Femur (tissue), 1 donor: ENCODE measurements around the gene FAM174C.

Experiments
- DNase-seq: peaks from one replicate; pipeline ENCODE4 v3.0.0-alpha.2; 2017

Gene FAM174C

DNA sequence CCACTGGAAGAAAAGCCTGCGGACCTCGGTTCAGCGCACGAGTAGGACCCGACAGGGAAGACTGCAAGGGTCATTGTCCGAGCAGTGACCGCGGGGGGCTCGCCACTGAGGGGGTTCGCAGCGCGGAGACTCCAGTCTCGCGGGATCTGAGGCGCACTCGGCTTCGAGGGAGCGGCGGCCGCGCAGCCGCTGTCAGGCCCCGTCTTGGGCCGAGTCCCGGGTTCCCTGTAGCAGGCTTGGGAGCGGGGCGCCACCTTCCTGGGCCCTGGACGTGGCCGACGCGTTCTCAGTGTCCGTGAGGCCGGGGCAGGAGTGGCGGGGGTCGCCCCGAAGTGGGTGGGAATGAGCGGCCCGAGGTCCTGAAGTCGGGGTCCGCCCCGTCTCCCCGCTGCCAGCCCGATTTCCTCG, 474 bp upstream of the FAM174C start:
- no peak for DNase-seq

DNA sequence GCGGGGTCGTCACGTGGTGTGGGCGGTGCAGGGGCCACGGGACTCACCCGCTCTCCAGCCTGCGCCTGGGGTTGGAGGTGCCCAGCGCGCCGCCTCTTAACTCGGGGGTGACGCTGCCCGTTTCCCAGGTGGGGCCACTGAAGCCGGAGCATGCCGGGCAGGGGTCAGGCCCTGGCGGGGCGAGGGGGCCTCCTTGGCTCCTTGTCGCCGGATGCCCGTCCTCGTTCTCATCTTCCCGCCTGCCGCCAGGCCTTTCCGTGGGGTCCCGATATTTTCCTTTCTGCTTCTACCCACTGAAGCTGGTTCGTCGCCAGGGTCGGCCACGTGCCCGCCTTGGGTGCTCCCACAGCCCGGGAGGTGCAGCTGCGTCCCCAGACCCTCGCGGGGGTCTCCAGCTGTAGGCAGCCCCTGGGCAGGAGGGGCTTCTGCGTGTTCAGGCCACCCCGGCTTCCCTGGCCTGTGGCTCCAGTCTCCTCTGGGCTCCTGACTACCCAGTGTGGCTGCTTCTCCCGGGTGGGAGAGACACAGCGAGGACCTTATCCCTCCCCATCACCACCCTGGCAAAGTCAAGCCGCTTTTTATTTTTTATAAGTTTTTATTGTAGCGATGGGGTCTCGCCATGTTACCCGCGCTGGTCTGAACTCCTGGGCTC, 772 bp downstream of the FAM174C start:
- DNase-seq = no peak

DNA sequence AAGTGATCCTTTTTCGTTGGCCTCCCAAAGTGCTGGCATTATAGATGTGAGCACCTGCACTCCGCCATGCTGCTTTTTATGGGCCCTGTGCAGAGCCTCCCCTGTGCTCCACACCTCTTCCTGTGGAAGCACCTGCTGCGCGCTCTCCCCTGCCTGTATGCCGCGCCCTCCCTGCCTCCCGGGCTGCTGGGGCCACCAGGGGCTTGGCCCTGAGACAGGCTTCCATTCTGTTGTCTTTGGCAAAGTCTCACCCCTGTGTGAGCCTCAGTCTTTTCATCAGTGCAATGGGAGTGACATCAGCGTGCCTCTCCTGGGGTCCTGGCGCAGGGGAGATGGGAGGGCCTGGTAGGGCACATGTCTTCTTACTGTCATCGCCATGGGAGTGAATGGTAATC, 1.3 kb downstream of the FAM174C start:
- no peak for DNase-seq

DNA sequence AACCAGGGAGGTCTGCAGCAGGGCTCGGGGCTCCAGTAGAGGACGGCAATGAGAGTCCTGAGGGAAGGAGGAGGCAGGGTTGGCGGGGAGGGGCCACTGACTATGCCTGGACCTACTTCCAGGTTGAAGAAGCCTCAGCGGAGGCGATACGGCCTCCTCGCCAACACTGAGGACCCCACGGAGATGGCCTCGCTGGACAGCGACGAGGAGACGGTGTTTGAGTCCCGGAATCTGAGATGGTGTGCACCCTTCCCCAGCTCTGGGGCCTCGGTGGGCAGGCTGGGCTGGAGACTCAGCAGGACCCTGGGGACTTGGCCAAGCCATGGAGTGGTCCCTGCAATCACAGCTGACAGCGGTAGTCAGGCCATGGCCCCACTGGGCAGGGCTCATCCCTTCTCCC, 1.7 kb downstream of the FAM174C start:
- DNase-seq = no peak

DNA sequence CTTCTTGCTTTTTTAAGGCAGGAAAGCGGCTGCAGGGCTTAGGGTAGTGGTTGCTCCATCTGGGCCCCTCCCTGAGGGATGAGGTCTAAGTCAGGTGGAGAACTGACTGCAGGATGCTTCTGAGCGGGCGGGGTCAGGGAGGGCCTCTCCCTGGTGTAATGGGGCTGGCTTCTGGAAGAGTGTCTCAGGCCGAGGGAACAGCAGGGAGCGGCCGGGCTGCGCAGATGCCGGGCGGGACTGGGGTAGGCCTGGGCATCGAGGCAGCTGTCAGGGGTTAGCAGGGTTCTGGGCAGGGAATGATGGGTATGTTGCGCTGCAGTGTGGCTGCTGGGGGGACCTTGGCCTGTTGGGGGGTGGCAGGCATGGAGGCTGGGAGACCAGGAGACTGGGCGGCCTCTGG, 2.7 kb downstream of the FAM174C start:
- DNase-seq = no peak

DNA sequence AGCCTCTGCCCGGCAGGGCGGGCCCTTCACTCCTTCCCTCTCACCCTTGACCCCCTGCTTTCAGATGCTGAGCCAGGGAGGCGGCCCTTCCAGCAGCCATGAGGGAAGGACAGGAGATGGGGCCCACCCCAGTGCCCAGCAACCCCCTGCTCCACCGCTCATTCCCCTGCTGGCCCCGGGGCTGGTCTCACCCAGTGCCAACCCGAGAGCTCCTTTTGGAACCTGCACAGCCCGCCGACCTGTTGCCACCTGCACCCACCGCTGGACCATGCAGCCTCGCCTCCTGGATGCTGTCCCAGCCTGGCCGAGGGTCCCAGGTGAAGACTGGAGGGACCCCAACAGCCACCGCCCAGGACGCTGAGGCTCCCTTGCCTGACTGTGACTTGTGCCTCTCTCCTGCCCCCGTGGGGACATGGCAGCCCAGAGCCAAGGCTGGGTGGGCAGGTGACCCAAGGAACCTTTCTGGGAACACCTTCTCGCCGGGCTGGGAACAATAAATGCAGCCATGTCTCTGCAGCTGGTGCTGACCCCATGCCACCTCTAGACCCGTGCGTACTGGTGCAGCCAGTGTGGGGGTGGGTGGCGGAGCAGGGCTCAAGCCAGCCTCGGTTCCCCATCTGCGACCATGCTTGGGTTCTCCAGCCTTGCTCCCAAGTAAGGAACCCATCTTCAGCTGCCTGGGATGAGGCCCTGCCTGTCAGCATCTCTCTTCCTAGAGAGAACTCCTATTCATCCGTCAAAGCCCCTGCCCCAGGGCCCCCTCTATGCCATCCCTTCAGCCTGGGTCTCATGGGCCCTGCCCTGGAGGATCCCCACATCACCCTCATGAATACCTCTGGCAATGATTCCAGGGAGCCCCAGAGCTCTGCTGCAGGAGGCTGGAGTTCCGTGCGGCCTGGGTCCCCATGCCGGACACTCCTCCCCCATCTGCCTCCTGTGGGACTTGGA, 3.7 kb downstream of the FAM174C start:
- DNase-seq = no peak

DNA sequence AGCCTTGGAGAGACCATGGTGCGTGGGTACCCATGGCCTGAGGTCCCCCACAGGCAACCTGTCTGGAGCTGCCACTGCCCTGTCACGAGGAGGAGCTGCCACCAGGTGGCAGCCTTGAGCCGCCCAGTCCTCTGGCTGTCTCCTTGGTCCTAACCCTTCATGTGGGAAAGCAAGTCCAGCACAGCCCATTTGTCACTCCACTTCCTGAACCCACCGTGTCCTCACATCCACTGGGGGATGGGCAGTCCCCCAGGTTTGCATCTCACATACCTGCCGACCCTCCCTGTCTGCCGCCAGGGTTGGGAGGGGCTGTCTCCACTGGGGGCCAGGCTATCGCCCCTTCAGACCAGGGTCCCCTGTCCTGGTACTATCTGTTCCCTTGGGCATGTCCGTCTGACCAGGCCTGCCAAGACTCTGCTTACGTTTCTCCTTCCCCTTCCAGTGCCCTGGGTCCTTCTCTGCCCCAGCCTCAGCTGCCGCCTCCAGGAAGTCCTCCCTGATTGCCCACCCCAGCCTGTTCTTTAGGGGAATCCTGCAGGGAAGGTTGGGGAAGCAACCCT, 4.5 kb downstream of the FAM174C start:
- DNase-seq = peak; percentile 92

DNA sequence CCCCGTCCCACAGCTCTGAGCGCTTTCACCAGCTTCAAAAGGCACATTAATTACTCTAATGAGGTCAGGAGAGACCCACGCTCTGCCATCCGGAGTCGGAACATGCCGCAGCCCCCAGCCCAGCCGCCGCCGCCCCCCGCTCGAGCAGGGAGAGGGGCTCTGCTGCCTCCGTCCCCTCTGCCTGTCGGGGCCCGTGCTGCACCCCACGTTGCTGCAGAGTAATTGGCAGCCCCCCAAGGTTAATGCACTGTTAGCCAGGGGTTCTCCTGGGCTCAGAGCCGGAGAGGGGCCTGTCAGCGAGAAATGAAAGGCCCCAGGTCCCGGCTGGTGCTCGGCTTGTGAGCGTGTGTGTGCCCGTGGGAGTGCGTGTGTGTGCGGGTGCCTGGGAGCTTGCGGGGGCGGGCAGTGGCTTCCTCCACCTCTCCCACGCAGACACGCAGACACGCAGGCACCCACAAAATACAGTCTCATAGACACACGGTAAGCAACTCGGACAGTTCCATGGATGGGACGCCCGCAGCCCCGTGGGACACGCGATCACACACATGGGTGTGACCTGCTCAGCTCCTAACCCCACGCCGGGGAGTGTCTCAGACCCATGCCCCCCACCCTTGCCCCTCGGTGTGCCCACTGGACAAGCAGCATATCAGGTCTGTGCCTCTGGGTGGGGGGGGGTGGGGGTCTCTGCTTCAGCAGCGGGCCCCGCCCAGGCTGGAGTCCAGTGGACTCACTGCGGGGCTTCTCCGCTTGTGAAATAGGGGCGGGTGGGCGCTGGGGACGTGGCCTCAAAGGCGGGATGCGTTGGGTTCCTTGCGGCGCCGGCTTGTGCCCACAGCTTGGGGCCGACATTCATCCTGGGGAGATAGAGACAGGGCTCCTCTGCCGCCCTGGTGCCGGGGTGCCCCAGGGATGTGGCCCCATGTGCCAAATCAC, 5.6 kb downstream of the FAM174C start:
- DNase-seq = no peak

DNA sequence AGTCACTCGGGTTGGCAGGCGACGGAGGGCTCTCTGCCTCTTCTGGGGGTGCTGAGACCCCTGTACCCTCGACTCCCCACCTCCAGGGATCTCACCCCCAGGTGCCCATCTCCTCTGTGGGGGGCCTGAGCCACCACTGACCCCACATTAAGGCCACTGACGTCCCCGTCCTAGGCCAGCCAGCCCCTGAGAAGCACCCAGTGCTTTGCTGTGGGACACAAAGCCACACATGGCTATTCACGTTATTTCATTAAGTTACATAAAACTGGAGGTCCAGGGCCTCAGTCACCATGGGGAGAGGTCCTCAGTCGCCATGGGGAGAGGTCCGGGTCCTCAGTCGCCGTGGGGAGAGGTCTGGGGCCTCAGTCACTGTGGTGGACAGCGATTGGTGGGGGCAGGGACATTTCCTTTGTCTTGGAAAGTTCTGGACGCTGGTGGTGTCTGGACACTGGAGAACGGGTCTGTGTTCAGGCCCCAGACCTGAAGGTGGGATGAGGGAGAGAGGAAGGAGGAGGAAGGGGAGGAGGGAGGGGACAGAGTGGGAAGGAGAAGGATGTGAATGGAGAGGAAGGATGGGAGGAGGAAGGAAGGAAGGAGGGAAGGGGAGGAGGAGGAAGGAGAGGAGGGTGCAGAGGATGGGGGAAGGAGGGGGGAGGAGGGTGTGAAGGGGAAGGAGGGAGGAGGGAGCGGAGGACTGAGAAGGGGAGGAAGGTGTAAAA, 6.4 kb downstream of the FAM174C start:
- DNase-seq = no peak

DNA sequence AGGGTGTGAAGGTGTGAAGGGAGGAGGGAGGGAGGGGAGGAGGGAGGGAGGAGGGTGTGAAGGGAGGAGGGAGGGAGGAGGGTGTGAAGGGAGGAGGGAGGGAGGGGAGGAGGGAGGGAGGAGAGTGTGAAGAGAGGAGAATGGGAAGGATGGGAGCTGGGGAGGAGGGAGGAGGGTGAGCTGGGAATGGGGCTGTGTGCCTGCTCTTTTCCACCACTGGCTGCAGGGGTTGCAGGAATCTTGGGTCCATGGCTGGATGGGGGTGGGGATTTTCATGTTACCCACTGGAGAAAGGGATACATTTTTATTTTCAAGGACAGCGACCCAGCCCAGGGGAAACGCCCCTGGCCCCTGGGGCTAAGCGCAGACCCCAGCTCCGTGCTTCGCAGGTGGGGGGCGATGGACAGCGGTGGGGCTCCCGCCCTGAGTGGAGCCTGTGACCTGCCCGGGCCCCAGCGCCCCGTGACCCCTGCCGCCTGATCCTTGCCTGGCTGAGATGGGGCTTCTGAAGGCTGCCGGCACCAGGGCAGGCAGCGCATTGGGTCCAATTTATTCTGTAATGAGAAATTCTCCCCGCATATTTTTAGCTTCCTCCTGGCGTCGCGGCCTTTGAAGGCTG, 7.4 kb downstream of the FAM174C start:
- DNase-seq = no peak

DNA sequence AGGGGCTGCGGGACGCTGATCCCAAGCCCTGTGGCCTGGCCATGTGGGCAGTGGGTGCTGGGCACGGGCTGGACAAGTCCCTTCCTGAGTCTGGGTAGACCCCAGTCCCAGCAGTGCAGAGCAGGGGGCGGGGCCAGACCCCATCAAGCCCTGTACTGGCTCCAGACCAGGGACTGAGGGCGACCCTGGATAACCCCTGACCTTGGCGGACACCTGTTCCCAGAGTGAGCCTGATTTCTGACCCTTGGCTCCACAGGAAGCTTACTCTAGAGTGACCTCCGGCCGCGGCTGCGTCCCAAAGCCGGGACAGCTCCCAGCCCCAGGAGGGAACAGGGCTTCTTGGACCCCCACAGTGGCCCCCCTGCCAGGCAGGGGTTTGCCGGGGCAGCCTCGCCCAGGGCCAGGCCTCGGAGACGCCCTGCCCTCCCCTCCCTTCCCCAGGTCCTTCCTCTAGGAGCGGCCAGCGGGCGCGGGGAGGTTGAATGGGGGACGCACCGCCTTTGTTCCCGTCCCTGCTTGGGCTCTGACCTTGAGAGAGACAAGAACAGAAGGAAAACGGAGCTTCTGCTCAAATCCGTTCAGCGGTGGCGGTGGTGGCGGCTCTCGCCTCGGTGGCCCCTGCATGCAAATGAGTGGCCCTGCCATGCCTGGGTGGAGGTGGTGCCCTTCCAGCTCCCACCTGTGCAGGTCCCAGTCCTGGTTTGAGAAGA, 8.0 kb downstream of the FAM174C start:
- no peak for DNase-seq

DNA sequence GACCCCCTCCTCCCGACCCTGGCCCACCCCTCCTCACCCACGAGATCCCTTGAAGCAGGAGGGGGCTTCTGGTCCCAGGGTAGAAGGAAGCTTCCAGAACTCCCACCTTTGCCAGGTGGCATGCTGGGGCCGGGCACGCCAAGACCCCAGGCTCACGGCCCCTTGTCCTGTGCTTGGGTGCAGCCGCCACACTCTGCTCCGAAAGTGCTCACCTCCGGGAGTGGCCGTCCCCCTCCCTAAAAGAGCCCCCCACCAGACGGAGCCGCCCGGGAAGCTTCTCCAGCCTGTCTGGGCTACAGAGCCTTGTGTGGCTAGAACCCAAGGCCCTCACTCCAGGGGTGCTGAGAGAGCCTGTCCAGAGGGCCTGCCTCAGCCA, 8.6 kb downstream of the FAM174C start:
- no peak for DNase-seq

DNA sequence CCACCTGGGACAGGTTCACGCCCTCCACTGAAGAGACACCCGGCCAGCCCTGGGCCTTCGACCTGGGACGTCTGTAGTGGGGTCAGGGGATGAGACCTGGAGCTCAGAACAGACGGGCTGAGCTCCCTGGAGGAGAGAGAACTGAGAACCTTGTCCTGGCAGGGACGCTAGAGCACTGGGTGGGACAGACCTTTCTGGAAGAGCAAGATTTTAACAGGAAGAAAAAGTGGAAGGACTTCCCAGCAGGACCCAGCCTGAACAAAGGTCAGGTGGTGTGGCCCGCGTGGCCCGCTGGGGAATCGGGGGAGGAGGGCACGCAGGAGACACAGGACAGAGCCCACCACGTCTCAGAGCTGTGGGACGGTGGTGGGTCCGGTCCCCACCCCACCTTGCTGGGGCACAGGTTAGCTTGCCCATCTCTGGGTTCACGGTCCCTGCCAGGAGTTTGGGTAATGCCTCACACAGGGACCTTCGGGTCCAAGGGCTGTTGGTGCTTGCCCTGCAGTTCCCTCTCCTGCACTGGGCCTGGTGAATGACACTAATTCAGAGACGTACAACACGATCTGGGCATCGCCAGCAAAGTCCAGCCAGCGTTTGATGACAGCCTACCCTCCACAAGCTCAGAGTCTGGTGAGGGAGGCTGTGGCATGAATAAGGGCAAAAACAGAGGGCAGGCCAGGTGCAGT, 9.1 kb downstream of the FAM174C start:
- DNase-seq = no peak

DNA sequence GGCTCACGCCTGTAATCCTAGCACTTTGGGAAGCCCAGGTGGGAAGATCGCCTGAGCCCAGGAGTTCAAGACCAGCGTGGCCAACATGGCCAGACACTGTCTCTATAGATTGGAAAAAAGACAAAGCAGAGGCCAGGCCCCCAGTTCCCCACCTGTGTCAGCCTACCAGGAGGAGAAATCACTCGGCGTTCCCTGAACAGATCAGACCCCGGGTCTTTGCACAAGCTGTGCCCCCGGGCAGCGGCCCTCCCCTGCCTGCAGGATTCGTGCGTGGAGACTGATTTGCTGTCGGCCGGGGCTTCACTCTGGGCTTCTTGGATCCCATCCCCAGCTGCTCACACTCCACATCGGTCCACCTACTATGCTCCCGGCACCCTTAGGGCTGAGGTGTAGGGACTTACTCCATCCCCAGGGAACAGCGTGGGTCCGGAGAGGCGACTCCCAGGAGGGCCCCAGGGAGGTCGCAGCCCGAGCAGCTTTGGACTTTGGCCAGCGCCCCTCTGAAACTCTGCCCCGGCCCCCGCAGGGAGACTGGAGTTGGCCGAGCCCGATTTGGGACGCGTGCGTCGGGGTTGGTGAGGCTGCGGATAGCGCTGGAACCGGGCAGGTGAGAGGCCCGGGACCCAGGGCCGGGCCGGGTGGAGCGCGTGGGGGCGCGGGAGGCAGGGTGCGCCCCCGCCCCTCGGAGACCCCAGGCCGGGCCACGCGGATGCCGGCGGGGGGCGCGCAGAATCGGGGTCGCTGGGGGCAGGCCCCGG, 9.8 kb downstream of the FAM174C start:
- DNase-seq = no peak

DNA sequence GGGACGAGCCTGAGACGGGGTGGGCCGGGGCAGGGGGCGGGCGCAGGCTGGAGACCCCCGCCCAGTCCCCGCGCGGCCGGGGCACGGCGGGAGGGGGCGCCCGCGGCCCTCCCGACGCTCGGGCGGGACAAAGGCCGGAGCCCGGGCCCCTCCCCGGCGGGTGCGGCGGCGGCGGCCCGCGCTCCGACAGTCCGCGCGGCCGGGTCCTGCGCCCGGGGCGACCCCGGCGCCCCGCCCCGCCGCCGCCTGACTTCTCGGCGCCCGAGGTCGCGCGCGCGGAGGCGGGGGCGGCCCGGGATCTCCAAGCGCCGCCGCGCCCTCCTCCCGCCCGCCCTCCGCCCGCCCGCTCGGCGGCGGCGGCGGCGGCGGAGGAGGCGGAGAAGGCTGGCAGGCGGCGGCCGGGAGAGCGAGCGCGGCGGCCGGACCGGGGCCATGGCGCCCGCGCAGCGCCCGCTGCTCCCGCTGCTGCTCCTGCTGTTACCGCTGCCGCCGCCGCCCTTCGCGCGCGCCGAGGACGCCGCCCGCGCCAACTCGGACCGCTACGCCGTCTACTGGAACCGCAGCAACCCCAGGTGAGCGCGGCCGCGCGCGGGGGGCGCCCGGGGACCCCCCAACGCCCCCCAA, 10.5 kb downstream of the FAM174C start, which contains the start of gene EFNA2:
TSS of gene EFNA2 (plus strand) at position 137 of the 624 bp plus-strand sequence. CDS start at position 433, 296 bp downstream.
- DNase-seq = no peak

DNA sequence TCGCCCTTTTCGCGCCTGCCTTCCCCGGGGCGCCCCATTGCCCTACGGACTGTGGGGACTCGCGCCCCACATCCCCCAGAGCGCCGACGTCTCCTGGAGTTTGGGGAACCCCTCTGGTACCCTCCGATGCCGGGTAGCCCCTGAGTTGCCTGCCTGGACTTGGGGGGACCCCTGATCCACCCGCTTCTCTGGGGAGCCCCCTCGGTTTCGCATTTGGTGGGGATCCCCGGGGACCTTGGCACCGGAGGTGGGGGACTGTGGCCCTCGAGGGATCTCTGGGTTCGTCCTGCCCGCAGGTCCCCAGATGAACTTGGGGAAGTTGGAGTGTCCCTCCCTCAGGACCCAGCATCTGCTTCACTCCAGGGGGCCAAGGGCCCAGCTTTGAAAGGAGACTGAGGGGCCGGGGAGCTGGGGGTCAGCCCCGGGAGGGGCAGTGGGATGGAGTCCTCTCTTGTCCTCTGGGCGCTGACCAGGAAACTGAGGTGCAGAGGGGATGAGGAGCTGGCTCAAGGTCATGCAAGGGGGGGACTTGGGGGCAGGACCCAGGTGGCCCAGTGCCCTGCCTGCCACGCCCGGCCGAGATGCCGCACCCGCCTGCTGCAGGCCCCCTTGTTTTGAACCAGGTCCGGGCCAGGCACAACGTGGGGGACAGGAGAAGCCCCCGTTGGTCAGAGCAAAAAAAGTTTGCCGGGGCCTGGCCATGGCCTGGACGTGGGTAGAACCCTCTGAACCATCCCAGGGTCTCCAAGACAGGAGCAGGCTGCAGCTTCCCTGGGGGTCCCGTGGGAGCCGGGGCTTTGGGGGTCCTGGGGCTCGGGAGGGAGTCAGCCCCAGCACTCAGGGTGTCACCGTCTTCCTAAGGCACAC, 11.4 kb downstream of the FAM174C start:
- DNase-seq = no peak

DNA sequence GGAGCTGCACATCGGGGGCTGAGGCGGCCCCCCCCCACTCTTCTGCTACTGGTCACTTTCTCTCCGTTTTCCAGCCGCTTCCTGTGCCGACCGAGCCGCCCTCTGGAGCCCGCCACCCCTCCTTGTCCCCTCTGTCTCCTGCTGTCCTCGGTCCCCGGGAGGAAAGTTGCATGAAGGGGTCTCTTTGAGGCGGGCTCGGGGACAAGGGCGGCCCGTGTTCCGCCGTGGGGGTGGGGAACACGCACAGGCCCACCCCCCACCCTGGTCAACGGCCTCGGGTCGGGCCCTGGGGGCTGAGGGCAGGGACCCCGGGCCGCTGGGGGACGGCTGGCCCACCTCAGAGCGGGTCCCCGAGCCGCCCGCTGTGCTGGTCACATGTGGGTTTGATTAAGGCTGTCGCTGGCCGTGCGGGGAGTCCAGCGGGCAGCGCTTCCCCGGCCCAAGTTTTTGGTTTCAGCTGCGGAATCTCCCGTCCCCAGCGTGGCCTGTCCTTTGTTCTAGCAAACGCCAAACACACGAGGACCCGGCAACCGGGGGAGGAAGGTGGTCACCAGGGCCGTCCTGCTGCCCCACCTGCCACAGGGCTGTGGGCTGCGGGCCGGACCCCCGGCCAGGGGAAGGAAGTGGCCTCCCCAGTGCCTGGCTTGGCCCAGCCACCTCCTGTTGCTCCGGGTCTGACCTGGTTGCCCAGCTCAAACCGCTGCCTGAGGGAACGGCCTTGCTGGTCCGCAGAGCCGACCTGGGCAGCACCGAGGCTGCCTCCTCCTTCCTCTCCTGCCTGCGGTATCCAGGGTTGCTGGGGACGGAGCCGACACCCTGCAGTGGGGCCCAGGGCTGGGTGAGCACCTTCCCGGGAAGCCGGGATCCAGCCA, 12.3 kb downstream of the FAM174C start:
- no peak for DNase-seq
